ENCODE measurements around the gene PNMA1.

PNMA1 gene

GRCh38 chr14:73750531-73750901 lies 36.3 kb upstream of the PNMA1 start:
- DNase-seq, result no peak

GRCh38 chr14:73749706-73750530 lies 35.7 kb upstream of the PNMA1 start:
- DNase-seq, result no peak

GRCh38 chr14:73748858-73749357 lies 34.7 kb upstream of the PNMA1 start:
- DNase-seq, result no peak

GRCh38 chr14:73747379-73748211 lies 33.4 kb upstream of the PNMA1 start:
- no peak for DNase-seq

GRCh38 chr14:73746520-73747378 lies 32.6 kb upstream of the PNMA1 start:
- DNase-seq, result no peak

GRCh38 chr14:73745571-73746519 lies 31.7 kb upstream of the PNMA1 start:
- DNase-seq, result no peak

- no peak for DNase-seq
Measured at GRCh38 chr14:73744874-73745529, 30.8 kb upstream of the PNMA1 start.

GRCh38 chr14:73744175-73744867 lies 30.1 kb upstream of the PNMA1 start:
- DNase-seq, result no peak

GRCh38 chr14:73743431-73743931 lies 29.3 kb upstream of the PNMA1 start:
- peak; percentile 79 for DNase-seq

- no peak for DNase-seq
Measured at GRCh38 chr14:73742520-73743238, 28.5 kb upstream of the PNMA1 start.

GRCh38 chr14:73741876-73742519 lies 27.8 kb upstream of the PNMA1 start:
- peak; percentile 75 for DNase-seq

- peak; percentile 78 for DNase-seq
Measured at GRCh38 chr14:73741386-73741875, 27.2 kb upstream of the PNMA1 start.

- no peak for DNase-seq
Measured at GRCh38 chr14:73740618-73741326, 26.6 kb upstream of the PNMA1 start.

GRCh38 chr14:73739899-73740617 lies 25.9 kb upstream of the PNMA1 start:
- DNase-seq, result no peak

GRCh38 chr14:73739174-73739898 lies 25.2 kb upstream of the PNMA1 start:
- no peak for DNase-seq

- DNase-seq, result no peak
Measured at GRCh38 chr14:73738518-73739173, 24.5 kb upstream of the PNMA1 start.
